Measurements from ENCODE around the gene PLCE1. TPM values are rescaled to one million over a fixed set of nuclear protein-coding genes. Genes with fewer than 3 reads are reported as not detected.

Gene PLCE1
- total RNA-seq, 1 donor from 2014 or later = 10.1 TPM

GRCh38 chr10:93994438-93994801, 689 bp downstream of the PLCE1 start:
- DNase-seq = no peak

GRCh38 chr10:93995182-93995581, 1.5 kb downstream of the PLCE1 start:
- no peak for DNase-seq

GRCh38 chr10:93995598-93996271, 2.0 kb downstream of the PLCE1 start:
- no peak for DNase-seq

- DNase-seq = no peak
These were observed 2.8 kb downstream of the PLCE1 start for GRCh38 chr10:93996551-93996950.

GRCh38 chr10:93997546-93997945, 3.8 kb downstream of the PLCE1 start:
- no peak for DNase-seq

- DNase-seq = no peak
These were observed 5.7 kb downstream of the PLCE1 start for GRCh38 chr10:93999401-93999851.

GRCh38 chr10:94000638-94001415, 7.1 kb downstream of the PLCE1 start:
- no peak for DNase-seq

GRCh38 chr10:94001416-94001810, 7.7 kb downstream of the PLCE1 start:
- no peak for DNase-seq

- no peak for DNase-seq
These were observed 8.4 kb downstream of the PLCE1 start for GRCh38 chr10:94002156-94002555.

- DNase-seq = no peak
These were observed 9.8 kb downstream of the PLCE1 start for GRCh38 chr10:94003488-94003887.

- DNase-seq = no peak
These were observed 11.3 kb downstream of the PLCE1 start for GRCh38 chr10:94005050-94005449.

GRCh38 chr10:94006591-94007550, 13.1 kb downstream of the PLCE1 start:
- DNase-seq = no peak

- no peak for DNase-seq
These were observed 14.8 kb downstream of the PLCE1 start for GRCh38 chr10:94008526-94008925.

- DNase-seq = no peak
These were observed 16.4 kb downstream of the PLCE1 start for GRCh38 chr10:94010116-94010515.

- no peak for DNase-seq
These were observed 17.2 kb downstream of the PLCE1 start for GRCh38 chr10:94010886-94011285.

GRCh38 chr10:94011296-94011695, 17.6 kb downstream of the PLCE1 start:
- DNase-seq = no peak

GRCh38 chr10:94012834-94013233, 19.1 kb downstream of the PLCE1 start:
- no peak for DNase-seq

- DNase-seq = no peak
These were observed 19.6 kb downstream of the PLCE1 start for GRCh38 chr10:94013331-94013760.

GRCh38 chr10:94014304-94014703, 20.6 kb downstream of the PLCE1 start:
- no peak for DNase-seq

GRCh38 chr10:94016727-94017714, 23.3 kb downstream of the PLCE1 start:
- DNase-seq = no peak

- no peak for DNase-seq
These were observed 24.4 kb downstream of the PLCE1 start for GRCh38 chr10:94018107-94018506.

All from occipital lobe (tissue), 2 donors.